AG08396 (cell line): ENCODE measurements around the gene DUOXA2.
"Not testable (repeated sequence)": the region's sequence is repeated elsewhere in the genome, so short reads cannot be mapped to it uniquely, and the experiment has no call there.

ENCODE experiments used
- DNase-seq: peaks from one replicate; pipeline ENCODE4 v3.0.0; 2012; ENCODE audit warnings: low spot score, mixed read lengths

DUOXA2 gene

GRCh38 chr15:45095661-45096060 lies 18.5 kb upstream of the DUOXA2 start:
- DNase-seq: no peak

GRCh38 chr15:45097466-45097865 lies 16.7 kb upstream of the DUOXA2 start:
- no peak for DNase-seq

- DNase-seq: no peak
Observed at GRCh38 chr15:45099549-45100165, 14.5 kb upstream of the DUOXA2 start.

- DNase-seq: no peak
Observed at GRCh38 chr15:45100884-45101625, 13.1 kb upstream of the DUOXA2 start.

- DNase-seq: no peak
Observed at GRCh38 chr15:45101749-45102148, 12.4 kb upstream of the DUOXA2 start.

- DNase-seq: no peak
Observed at GRCh38 chr15:45102226-45102625, 11.9 kb upstream of the DUOXA2 start.

GRCh38 chr15:45104170-45104569 lies 10.0 kb upstream of the DUOXA2 start:
- DNase-seq: not testable (repeated sequence)

GRCh38 chr15:45105586-45105985 lies 8.5 kb upstream of the DUOXA2 start:
- no peak for DNase-seq

GRCh38 chr15:45106002-45106790 lies 7.9 kb upstream of the DUOXA2 start:
- no peak for DNase-seq

- DNase-seq: no peak
Observed at GRCh38 chr15:45107941-45108630, 6.0 kb upstream of the DUOXA2 start.

GRCh38 chr15:45110256-45110820 lies 3.8 kb upstream of the DUOXA2 start:
- DNase-seq: no peak

- no peak for DNase-seq
Observed at GRCh38 chr15:45111390-45112142, 2.6 kb upstream of the DUOXA2 start.

GRCh38 chr15:45112143-45112590 lies 2.0 kb upstream of the DUOXA2 start:
- no peak for DNase-seq

GRCh38 chr15:45112591-45113379 lies 1.3 kb upstream of the DUOXA2 start:
- no peak for DNase-seq

GRCh38 chr15:45113380-45113990 lies 641 bp upstream of the DUOXA2 start:
- DNase-seq: no peak

GRCh38 chr15:45114751-45115085 lies 592 bp downstream of the DUOXA2 start:
- no peak for DNase-seq

- DNase-seq: no peak
Observed at GRCh38 chr15:45115312-45115820, 1.2 kb downstream of the DUOXA2 start.

GRCh38 chr15:45116006-45116481 lies 1.9 kb downstream of the DUOXA2 start:
- no peak for DNase-seq

GRCh38 chr15:45116482-45117307 lies 2.6 kb downstream of the DUOXA2 start:
- no peak for DNase-seq
